ENCODE results near the gene CAMKV.
"Not testable (repeated sequence)": the region's sequence is repeated elsewhere in the genome, so short reads cannot be mapped to it uniquely, and the experiment has no call there.

Gene CAMKV

GRCh38 chr3:49844464-49845183 lies 25.1 kb downstream of the CAMKV start:
- DNase-seq: no peak

- no peak for DNase-seq
Observed at GRCh38 chr3:49842843-49843517, 26.7 kb downstream of the CAMKV start.

GRCh38 chr3:49841806-49842205 lies 27.9 kb downstream of the CAMKV start:
- no peak for DNase-seq

- no peak for DNase-seq
Observed at GRCh38 chr3:49841126-49841696, 28.5 kb downstream of the CAMKV start.

DNA sequence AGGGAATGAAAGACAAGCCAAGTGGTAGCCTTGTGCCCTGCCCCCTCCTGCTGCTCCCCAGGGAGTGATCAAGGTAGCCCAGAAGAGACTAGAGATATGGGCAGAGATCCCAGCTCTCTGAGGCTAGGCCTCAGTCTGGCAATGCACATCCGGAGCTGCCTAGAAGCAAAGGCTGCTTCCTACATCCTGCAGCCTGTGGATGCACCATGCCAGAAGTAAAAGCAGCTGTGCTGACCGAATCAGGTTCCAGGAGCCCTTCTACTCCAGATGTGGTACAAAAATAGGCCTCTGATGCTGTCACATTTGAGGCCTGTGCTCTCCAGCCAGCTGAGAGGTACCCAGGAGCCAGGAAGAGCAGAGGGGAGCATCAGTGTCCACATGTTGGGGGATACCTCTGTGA lies 29.3 kb downstream of the CAMKV start:
- DNase-seq: no peak

DNA sequence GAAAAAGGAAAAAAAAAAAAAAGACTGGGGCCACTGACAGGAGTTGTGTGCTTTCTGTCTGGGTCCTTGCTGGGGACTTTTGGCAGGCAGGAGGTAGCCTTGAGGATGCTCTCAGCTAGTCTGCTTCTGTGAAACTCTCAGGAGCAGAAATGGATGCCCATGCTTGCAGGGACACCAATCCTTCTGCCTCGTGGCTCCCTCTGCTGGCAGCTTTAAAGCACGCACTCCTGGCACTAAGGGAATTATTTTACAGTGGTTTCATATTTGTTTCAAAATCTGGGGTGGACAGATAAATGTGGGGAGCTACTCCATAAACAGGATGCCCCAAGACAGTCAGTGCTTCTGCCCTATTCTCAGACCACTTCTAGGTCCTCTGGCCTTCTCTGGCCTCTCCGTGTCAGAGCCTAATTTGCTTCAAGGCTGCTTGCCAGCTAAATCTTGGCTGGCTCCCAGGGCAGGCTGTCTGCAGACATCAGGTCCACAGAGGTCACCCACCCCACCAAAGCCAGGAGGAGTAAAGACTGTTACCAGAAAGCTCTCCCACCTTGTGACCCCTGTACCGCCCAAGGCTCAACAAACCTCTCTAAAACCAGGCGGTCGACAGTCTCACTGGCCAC lies 30.4 kb downstream of the CAMKV start:
- peak; percentile 82 for DNase-seq

GRCh38 chr3:49831341-49831740 lies 38.4 kb downstream of the CAMKV start:
- DNase-seq: no peak

- no peak for DNase-seq
Observed at GRCh38 chr3:49826016-49826415, 43.7 kb downstream of the CAMKV start.

- DNase-seq: not testable (repeated sequence)
Observed at GRCh38 chr3:49823131-49823530, 46.6 kb downstream of the CAMKV start.

GRCh38 chr3:49813497-49814174 lies 56.1 kb downstream of the CAMKV start, which contains the start of gene UBA7:
Gene UBA7, minus strand, starts transcription at chr3:49813953. Its CDS starts 166 bp downstream, at chr3:49813787.
- no peak for DNase-seq

DNA sequence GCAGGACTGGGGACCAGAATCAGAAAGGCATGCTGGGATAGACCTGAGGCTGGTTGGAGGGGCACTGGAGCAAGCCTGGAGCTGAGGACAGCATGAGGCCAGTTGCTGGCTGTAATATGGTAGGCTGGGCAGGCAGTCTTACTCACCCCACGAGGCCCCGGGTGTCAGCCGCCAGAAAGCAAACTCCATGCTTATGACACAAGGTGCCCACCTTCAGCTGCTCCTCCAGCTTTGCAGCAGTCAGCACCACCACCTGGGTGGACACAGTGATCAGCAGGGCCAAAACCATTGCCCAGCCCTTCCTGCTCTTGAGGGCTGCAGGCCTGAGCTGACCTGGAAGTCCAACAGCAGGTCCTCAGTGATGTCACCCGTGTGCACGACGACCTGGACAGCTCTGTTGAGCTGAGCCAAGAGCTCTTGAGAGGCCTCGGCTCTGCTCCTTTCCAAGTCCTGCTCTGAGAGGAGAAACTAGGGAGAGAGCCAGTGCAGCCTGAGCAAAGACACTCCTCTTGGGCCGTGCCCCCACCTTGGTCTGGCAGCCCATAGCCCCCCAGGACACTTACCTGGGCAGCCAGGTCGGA lies 56.7 kb downstream of the CAMKV start:
- DNase-seq: no peak

Data from activated CD8-positive, alpha-beta memory T cell treated with anti-CD3 and anti-CD28 coated beads, Interleukin-2, amount 50 U/mL, for 4 hours (primary cell).